HG03066 (cell line): ENCODE results near the gene ADAMTS3.

Experiments
- ATAC-seq: cut with Tn5 transposase; IDR thresholded peaks from one replicate; pipeline ENCODE4 v1.9.1; 2021; ENCODE audit warnings: low read depth; ENCODE audit not compliant: unreplicated experiment

The ADAMTS3 gene

DNA sequence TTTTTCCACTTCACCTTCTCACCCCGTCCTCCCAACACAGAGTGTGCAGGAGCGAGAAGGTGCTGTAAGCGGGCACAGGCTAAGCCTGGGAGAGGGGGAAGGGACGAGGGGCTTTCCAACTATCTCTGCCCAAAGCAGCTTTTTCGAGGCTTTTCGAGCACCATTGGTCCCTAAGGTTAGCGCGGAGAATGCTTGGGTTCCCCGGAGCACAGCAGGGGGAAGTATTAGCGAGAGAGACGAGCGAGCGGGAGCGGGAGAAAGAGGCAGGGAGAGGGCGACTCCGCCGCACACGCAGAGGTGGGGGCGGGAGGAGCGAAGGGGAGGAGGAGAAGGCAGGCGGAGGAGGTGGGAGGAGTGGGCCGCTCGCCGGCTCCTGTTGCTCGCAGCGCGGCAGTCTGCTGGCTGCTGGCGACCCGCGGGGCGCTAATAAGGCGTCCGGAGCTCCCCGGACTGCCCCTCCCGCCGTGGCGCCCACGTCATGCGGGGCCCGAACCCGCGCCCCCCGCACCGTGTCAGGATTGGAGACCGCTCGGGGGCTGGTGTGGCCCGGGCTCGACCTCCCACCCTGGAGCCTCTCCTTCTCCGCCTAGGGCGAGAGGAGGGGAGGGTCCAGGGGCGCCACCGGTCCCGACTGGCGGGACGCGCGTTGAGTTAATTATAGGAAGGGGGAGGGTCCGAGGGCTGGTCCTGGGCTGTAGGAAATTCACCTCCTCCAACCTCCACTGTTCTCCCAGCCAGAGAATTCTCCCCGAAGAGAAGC, at the start of gene ADAMTS3:
ADAMTS3 (minus strand) TSS at position 263 of the 760 bp plus-strand sequence. CDS start 459 bp downstream, outside the sequence.
- no peak for ATAC-seq

DNA sequence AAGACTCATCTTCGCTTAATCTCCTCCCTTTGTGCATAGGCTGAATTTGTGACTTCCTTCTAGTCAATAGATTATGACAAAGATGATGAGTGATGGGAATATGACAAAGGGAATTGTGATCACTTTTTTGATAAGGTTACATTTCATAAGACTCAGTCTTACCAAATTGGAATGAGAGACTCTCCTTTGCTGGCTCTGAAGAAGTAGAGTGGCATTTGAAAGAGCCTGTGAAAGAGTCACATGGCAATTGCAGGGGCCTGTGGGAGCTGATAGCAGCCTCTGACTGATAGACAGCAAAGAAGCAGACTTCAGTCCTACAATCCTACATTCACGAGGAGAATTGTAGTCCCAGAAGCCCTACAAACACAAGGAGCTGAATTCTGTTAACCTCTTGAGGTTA, 44.9 kb upstream of the ADAMTS3 start:
- ATAC-seq, result no peak

DNA sequence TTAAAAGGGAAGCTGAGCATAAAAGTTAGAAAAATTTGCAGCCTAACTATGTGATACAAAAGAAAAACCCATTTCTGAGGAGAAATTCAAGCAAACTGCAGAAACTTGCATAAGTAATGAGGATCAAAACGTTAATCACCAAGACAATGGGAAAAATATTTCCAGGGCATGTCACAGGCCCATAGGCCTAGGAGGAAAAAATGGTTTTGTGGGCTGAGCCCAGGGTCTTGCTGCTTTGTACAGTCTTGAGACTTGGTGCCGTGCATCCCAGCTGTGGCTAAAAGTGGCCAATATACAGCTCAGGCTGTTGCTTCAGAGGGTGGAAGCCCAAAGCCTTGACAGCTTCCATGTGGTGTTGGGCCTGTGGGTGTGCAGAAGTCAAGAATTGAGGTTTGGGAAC, 37.7 kb upstream of the ADAMTS3 start:
- no peak for ATAC-seq

DNA sequence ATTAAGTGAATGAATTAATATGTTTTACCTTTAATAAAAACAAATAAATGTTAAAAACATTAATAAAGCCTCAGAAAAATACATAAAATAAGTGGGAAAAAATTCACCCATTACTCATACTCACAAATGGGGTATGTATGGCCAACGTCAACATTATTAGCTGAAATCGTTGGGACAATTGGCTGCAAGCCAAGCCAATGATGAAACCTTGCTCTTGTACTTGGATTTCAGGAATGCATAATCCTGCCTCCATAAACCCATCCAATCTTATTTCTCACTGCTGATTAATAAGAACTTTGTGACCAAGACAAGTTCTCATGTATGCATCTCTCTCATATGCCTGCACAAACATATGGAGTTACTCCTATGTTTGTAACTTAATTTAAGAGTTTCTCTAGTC, 35.3 kb upstream of the ADAMTS3 start:
- ATAC-seq, result no peak

DNA sequence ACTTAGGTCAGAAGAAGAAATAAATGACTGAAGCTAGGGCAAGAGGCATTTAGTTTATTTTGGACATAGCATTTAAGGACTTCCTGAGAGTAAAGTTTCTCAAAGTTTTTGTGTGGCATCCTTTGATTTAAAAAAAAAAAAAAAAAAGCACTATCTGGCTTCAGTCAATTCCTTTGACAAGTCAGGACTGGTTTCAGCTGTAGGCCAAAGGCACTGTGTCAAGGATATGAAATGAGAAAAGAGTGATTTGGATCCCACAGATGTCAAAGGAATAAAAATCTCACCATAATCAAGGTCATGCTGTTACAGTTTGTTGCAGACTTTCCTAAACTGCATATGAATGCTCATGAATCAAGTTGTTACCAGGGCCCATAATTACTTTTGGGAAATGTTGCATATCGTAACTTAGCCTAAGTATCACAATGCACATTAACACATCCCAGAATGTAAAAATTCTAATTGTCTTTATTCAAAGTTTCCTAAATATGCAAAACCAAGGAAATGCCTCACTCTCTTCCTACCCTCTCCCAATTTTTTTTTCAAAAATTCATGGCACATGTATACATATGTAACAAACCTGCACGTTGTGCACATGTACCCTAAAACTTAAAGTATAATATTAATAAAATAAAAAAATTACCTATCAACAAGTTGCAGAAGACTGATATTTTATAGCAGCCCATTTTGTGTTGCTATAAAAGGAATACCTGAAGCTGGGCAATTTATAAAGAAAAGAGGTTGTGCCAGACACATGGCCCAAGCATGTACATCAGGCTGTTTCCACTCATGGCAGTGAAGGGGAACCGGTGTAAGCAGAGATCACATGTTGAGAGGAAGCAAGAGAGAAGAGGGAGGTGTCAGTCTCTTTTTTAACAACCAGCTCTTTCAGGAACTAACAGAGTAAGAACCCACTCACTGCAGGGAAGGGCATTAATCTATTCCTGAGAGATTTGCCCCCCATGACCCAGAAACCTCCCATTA, 33.7 kb upstream of the ADAMTS3 start:
- ATAC-seq, result no peak

DNA sequence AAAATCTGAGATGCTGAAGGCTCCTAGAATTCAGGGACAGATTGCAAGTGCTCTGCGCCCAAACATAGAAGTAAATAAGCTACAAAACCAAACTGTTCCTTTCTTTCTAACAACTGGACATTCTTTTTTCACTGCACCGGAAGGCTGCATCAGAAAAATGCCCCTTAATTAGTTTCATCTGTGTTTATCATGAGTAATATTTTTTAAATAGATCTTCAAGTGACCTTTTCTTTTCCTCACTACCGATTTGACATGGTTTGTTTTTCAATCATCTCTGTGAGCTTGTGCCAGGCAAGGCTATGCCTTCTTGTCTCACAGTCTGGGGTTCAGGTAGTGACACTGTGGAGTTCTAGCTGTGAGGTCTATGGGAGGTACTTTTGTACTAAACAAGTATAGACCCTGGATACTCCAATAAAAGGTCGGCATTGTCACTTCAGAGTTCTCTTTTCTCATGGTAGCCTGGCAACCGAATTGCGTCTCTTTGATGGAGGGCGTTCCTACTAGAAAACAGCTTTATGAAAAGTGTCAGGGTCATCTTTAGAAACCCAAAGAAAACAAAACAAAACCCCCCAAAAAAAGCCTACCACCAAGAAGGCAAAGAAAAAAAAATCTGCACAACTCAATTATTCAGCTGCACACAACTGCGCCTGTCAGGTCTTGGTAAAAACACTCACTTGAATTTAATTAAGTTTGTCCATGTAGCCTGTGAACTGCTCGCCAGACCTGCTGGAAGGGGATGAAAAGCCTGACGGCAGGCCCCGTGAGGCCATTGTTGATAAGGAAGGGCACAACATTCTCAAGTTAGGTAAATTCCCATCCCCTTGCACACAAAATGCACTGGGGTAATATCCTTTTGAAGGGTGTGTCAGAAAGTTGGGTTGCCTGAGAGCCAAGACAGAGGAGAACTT, 22.8 kb upstream of the ADAMTS3 start:
- no peak for ATAC-seq

DNA sequence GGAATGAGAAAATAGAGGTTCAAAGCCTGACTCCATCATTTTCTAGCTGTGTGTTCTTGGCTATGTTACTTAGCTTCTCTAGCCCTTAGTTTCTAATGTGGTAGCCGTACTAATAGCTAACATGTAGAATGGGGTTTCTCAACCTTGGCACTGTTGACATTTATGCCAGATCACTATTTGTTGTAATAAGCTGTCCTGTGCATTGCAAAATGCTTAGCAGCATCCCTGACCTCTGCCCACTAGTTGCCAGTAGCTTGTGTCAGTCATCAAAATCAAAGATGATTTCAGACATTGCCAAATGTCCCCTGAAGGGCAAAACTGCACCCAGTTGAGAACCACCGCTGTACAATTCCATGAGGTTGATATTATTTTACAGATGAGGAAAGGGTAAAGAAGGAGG, 18.3 kb upstream of the ADAMTS3 start:
- no peak for ATAC-seq

DNA sequence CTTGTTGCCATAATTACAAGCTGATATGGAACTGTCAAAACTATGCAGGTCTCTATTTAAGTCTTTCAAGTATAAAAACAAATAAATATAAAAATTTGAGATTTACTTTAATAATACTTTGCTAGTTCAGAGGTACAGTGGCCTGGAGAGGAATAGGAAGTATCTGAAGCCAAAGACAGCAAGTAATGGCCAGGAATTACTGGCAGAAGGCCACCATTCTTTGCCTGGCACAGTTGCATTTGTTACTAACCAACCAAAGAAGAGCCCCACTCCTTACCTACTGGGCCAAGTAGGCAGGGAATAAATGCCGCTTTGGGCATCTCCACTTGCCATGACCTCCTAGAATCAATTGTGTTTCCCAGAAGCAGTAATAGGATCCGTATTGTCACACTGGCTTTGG, 13.8 kb upstream of the ADAMTS3 start:
- no peak for ATAC-seq

DNA sequence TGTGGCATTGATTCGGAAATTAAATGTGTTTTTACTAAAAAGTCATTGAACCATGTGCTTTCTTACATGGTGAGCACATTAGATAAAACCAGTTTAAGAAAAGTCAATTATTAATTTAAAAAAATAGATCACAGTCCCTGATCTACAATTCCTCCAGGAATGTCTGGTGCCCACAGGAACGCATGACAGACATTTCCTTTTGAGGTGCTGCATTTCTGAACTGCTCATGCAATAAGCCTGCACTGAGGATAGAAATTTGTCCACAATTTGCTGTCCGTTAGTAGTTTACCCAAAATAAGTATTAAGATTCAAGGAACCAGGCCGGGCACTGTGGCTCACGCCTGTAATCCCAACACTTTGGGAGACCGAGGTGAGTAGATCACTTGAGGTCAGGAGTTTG, 8.2 kb upstream of the ADAMTS3 start:
- ATAC-seq, result no peak

DNA sequence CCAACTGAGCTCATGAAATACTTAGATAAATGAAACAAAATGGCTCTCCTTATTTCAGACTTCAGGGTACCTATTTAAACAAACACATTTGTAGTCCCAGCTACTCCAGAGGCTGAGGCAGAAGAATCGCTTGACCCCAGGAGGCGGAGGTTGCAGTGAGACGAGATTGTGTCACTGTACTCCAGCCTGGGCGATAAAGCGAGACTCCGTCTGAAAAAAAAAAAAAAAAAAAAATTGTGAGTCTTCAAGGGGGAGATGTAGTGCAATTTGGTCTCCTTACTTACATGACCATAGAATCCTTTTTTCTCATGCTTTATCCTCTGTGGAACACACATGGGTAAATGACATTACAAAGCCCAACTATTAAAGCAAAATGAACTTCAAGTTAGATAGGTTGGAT, 2.3 kb upstream of the ADAMTS3 start:
- ATAC-seq, result no peak

DNA sequence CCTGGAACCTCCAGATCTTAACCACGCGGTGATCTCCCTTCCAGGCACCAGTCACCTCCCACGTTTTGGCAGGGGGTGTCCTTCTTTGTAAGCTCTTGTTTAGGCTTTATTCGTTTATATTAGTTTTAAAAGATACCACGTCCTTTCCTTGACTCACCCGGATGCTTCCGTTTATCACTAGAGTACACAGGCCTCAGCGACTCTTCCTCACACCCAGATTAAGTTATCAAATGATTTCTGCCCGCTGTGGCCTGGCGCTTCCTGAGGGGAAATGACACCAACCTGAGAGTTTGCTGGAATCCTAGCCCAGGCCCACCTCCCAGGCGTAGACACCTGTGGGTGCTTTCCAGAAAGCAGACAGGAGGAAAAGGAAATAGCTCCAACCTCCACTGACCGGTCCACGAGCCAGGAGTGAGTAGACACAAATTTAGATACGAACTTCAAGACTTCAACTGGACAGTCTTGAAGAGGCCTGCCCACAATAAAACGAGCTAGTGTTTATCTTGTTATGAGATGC, 756 bp upstream of the ADAMTS3 start:
- no peak for ATAC-seq

DNA sequence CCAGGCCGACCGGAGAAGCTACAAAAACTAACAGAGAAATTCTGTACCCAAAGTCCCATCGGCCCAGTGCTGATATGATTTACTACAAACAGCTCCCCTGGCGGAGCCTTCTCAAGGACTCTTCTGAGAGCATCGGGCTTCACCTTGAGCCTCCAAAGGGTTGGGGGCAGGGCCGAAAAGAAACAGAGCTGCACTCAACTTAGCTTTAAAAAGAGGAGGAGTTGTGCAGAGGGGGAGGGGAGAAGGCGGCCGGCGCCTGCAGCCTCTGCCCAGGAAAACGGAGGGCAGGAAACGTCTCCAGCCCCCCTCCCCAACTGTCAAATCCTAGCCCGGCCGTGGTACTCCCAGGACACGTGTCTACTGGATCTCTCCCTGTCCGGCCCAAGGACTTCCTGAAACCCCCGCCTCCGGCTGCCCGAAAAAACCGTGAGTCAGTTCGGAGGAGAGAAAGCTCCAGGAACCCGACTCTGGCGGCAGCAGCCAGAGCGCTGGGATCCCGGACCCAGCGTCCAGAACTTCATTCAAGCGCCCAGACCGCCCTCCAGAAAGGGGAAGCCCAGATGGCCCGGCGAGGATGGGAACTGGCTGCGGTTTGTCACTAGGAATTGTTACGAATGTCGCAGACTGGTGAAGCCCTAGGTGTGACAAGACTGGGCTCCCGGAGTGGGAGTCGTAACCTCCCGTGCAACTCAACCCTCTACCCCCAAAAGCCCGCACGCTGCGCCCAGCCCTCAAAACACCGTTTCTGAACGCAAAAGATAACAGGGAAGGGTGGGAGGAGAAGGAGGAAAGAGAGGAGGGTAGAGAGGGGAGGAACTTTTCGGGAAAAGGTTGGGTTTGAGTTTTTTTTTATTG, 973 bp downstream of the ADAMTS3 start:
- ATAC-seq, result no peak

DNA sequence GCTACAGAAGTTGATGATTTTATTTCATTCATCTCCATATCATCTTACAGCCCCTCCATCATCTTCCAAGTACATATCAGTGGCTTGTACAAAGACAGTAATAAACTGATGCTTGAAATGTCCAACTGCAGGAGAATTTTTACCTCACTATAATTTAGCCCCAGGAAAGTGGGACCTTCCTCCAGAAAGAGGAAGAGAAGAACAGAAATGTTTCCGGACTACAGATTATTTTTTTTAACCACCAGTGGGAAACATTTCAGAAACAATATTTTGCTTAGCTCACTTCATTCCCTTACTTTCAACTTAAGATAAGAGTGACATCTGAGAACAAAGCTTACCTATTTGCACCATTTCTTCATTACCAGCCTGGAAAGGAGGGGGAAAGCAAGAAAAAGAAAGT, 2.0 kb downstream of the ADAMTS3 start:
- ATAC-seq, result no peak

DNA sequence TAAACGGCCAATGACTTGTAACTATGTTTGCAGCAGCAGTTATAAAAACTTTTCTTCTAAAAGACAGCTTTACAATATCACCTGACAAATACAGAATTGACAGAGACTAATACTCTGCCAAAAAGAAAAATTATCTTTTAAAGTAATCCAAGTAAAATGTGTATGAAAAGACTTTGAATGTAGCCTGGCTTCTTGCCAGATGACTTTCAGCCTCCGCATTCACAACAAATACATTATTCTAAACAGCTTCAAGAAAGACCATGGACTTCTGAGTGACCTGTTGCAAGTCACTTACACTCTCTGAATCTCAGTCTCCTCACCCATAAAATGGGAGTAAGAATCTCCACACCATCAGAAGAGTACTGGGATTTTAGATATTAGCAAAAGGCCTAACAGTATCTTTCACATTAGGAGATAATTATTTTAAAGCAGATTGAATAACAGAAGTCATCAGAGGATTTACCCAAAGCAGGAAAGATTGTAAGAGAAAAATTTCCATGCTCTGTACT, 2.5 kb downstream of the ADAMTS3 start:
- no peak for ATAC-seq

DNA sequence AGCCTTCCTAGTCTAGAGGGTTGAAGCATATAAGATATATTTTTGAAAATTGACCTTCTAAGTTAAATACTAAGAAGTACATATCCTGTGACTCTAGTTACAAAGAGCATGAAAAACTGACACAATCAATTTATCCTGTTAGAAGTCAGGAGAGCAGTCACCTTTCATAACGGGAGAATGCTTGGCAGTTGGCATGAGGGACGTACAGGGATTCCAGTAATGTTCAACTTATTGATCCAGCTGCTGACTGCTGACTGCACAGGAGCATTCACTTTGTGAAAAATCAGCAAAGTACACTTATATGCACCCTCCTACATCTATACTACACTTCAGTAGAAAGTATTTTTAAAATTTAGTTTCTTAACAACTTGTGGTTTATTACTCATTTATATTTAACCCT, 4.2 kb downstream of the ADAMTS3 start:
- ATAC-seq, result no peak

DNA sequence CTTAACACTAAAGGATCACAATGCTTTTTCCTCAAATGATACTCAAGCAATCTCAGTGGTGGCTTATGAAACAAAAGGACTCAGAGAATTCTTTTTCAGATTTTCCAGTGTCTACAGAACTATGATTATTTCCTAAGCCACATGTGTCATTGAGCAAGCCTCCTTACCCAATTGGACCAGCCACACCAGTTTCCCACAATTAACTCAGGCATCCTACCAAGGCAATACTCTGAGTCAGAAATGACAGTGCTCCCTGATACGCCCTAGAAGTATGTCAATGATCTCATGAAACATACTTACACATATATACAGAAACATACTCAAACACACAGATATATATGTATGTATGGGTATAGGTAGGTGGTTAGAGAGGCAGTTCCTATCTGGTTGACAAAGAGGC, 4.8 kb downstream of the ADAMTS3 start:
- no peak for ATAC-seq

DNA sequence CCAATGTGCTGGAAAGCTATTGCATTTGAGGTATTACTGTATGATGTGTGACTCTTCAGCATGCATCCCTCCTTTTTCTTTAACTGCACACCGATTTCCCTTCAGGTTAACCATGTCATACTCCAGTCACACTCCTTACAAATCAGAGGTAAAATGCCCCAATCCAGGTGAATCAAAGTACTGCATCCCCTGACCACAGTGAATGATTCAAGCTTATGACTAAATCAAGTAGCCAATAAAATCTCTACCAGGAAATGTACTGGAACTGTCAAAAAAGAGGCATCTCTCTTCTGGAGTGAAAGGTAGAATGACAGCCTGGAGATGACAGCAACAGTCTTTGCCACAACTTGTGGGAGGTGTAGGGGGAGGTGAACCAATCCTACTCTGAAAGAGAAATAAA, 10.4 kb downstream of the ADAMTS3 start:
- ATAC-seq, result no peak

DNA sequence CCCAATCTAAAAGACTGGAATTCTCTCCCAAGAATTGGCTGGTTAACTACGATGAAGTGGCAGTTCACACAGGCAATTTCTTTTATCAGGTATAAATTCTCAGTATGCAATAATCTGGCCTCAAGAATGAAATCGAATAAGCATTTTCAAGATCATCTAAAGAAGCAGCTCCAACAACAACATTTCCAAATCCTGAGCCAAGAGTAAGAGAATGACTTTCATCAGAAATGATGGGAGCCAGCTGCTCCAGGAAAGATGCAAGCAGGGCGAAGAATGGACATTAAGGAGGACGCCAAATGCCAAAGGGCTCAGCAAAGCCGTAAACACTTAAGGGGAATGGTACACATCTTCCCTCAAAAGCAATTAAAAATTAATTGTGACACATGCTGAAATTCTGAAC, 12.0 kb downstream of the ADAMTS3 start:
- no peak for ATAC-seq

DNA sequence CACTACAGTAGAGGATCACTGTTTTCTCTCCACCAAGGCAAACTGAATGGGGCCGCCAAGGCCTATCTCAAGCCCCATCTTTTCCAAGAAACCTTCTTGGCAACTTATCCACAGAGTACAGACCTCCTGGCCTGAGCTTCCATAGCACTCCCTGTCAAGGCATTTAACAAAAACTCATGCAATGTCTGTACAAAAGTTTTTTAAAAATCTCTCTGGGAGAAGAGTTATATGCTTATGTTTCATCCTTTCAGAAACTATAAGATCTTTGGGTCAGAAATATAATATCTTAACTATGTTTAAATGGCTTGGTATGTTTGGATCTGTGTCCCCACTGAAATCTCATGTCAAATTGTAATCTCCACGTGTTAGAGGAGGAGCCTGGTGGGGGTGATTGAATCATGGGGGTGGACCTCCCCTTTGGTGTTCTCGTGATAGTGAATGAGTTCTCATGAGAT, 13.6 kb downstream of the ADAMTS3 start:
- ATAC-seq, result no peak
